NT2/D1 (cell line): ENCODE measurements around the gene PLOD1.

Experiments
- YY1 ChIP-seq: IDR thresholded peaks from 2 replicates; pipeline ENCODE4 v1.6.1; 2011; ENCODE audit not compliant: insufficient read length, insufficient read depth
- ZNF274 ChIP-seq: IDR thresholded peaks from 2 replicates; pipeline ENCODE4 v1.6.1; 2011; ENCODE audit warnings: mild to moderate bottlenecking, low read depth, low read length

DNA sequence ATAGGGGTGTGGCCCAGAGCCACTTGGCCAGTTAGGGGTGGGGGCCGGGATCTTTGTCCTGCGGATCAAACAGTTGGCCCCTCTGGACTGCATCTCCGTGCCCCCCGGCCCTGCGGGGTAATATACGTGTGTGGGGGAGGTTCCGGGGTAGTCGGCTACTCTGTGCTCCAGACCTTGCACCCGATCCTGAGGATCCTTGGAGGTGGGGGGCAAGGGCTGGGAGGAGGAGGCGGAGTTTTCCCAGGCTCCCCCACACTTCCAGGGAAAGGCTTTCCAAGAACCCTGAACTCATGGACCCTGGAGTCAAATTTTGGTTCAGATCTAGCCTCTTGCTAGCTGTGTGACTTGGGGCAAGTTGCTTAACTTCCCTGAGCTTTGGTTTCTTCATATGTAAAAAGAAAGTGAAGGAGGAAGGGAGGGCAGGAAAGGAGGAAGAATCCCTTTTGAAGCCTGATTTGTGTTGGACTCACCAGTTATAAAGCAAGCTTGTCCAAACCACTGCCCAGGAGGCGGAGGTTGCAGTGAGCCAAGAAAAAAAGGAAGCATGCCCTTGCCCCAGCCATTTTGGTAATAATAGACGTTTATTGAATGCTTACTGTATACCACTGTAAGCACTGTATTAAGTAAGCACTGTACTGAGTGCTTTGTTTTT lies 85.5 kb downstream of the PLOD1 start:
- TF ChIP-seq ZNF274: no peak
- TF ChIP-seq YY1: no peak
